ENCODE measurements around the gene TRPV4.

Gene TRPV4

DNA sequence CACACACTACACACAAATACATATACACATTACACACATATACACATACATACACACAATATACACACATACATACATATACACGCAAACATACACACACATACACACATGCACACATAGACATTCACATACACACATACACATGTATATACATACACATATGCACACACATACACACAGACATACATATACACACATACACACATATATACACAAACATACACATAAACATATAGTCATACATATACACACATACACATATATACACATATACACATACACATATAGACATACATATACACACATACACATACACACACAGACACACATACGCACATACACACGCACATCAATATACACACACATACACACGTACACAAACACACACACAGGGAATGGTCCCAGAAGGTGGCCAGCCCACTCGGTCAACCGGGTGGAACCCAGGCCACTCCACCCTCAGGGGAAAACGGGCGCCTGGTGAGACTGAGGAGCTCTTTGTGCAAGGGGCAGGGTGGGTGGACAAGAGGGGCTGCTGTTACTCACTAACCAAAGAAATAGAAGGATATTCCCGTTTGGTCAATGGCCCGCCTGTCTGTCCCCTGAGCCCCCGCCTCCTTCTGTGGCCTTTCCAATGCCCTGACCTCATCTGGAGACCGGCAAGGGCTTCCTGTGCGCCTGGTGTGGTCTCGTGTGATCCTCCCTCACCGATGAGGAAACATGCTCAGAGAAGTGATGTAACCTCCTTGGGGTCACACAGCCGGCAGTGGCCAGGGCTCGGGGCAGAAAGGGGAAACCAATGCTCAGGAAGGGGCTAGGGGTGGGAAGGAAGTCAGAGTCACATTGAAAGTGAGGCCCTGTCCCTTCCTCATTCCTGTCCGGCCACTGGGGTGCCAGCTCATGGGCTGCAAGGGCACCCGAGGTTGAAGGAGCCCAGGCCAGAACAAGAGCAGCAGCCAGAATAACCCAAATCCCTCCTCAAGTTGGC, 5.3 kb downstream of the TRPV4 start:
- DNase-seq, result peak; percentile 26 to 84

DNA sequence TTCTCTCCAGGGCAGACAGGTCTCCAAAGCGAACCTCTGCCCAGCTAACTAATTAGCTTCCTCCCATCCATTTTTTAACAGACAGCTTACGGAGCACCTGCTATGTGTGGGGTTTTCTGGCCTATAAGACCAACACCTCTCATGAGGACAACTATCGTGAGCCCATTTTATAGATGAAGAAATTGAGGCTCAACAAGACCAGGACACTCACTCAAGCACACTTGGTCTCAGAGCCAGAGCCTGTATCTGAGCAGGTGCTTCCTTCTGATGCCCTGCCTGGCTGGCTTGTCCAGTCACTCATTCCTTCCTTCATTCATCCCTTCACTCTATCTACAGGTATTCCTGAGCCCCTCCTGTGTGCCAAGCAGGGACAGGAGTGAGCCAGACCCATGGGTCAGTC, 6.1 kb downstream of the TRPV4 start:
- DNase-seq, result no peak

DNA sequence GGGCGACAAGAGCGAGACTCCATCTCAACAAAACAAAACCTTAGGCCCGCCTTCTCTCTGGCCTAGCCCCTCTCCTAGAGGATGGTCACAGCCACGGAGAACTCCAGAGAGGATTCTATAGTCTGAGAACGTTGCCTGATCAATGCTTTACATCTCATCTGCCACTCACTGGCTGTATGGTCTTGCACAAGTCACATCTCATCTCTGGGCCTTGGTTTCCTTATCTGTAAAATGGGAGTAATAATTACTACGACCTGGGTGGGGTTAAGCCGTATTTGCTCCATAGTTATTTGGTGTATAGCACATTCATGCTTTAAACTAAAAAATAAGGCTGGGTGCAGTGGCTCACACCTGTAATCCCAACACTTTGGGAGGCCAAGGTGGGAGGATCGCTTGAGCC, 8.5 kb downstream of the TRPV4 start:
- DNase-seq, result no peak

DNA sequence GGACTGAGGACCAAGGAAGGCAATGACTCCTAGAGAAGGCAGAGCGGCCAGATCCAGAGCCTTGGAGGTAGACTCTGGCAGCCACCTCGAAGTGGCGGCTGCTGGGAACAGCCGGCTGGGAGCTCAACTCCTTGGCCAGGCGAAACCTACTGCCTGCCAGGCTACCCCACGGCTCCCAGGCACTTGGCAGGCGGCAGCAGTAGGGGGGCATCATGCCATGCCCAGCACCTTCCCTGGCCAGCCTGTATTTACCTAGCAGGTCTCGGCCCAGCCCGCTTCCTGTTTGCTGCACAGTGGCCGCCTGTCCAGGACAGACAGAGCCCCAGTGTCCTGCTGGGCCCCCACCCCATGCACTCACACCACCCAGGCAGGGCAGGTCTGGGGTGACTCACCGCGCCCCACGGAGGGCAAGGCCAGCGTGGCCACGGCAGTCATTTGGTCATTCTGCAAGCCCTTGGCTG, 10.2 kb downstream of the TRPV4 start:
- DNase-seq, result no peak

DNA sequence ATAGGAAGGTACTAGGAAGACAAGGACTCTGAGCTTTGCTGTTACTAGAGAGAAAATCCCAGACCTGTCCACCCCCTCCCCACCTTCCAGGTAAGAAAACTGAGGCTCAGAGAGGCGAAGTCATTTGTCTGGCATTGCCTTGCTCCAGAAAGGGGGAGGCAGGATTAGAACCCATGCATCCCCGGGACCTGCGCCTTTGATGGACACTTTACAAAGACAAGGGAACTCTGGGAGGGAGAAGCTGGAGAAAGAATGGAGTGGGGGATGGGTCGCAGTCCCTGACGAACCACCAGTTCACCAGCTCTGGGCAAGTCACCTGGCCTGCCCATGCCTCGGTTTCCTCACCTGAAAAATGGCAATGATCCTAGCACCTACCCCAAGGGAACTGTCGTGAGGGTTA, 10.8 kb downstream of the TRPV4 start:
- no peak for DNase-seq

DNA sequence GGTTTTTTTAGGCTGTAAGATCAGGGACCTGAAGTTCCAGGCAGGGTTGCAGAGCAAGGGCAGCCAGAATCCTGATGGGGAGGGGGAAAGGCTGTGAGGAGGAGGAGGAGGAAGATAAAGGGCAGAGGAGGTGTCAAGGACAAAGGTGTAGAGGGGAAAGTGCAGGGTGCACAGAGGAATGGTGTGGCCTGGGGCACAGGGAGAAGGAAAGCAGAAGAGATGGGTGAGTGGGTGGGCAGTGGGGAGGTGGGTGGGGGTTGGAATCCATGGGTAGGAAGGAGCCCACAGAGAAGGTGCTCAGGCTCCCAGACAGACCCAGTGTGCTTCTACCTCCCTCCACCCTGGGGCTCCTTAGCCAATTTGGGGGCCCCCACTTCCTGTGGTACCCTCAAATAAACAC, 11.2 kb downstream of the TRPV4 start:
- no peak for DNase-seq

DNA sequence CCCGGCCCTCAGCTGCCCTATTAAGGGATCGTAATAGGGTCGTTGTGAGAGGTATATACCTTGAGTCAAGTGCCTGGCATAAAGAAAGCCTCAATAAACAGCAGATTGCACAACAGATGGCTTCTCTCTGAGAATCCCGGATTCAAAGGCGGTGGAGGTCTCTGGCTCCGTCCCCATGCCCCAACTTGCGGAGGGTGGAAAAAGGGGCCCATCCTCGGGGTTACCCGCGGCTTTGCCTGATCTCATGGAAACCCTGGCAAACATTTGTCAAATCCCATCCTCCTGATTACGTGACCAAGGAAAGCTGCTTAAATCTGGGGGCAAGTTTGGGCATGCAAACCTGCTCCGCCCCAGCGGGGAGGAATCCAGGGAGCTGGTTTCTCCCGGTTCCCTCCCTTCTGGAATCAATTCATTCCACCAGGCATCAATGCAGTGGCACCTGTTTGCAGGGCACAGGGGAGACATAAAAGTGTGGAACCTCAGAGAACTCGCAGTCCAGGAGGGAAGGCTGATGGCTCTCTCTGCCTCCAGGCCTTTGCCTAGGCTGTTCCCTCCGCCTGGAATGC, 12.3 kb downstream of the TRPV4 start:
- DNase-seq, result no peak

DNA sequence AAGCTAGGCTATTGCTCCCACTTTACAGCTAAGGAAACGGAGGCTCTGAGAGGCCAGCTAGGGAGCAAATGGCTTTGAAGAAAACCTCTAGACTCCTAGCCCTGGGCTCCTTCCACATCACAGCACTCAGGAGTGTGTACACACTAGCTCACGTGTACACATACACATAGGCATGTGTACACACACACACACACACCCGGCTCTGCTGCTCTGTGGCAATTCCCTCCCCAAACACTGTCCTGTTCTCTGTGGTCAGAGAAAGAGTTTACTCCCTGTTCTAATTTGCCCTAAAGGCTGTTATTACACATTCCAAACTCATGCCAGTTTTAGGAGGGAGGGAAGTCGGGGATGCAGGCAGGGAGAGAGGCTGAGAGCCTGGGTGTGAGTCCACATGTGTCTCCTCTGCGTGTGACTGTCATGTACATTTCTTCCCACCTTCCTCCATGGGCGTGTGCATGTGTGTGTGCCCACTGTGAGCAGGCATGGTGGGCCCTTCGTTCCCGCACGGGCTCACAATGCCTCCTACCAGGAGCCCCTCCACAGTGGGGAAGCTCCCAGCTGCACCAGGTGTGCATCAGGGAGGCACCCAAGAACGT, 14.2 kb downstream of the TRPV4 start:
- no peak for DNase-seq

DNA sequence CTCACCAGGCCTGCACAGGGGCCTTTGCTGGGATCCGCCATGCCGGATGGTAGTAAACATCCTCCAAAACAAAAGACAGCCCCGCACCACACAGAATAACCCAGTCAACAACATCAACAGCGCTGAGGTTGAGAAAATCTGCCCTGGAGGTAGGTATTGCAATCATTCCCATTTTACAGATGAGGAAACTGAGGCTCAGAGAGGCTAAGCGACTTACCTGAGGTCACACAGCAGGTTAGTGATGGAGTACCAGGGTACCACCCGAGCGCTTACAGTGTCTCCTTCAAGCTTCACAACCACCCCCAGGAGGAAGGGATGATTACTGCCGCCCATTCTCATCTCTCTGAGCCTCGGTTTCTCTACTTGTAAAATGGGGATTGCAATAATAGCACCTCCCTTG, 14.9 kb downstream of the TRPV4 start:
- no peak for DNase-seq

DNA sequence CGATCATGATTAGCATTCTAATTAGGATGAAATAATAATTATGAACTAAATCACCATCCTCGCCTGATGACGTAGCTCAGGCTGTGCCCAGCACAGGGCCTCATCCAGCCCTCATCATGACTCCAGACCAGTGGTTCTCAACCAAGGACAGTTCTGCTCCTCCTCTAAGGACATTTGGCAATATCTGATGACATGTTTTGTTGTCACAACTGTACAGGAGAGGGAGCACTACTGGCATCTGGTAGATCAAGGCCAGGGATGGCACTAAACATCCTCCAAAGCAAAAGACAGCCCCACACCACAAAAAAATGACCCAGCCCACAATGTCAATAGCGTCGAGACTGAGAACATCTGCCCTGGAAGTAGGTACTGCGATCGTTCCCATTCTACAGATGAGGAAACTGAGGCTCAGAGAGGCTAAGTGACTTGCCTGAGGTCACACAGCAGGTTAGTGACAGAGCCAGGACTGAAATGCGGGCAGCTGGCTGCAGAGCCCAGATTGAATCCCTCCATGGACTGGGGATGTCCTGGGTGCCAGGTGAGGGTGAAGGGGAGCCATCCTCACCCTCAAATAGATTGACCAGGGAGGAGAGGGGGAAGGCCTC, 15.5 kb downstream of the TRPV4 start:
- no peak for DNase-seq

DNA sequence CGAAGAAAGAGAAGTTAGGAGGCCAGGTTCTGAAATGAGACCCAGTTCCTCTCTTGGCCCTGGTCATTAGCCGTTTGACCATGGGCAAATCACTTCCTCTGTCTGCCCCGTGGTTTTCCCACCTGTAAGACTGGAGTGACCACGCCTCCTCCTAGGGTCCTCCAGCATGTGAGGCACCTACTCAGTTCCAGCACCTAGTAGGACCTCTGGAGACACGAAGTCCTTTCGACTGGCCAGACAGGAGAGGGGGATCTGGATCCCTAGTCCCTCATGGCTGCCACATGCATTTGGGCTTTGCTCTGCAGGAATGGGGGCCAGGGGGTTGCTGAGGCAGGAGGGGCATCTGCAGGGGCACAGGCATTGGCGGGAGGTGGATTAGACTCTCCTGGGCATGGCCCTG, 16.3 kb downstream of the TRPV4 start:
- DNase-seq, result no peak

DNA sequence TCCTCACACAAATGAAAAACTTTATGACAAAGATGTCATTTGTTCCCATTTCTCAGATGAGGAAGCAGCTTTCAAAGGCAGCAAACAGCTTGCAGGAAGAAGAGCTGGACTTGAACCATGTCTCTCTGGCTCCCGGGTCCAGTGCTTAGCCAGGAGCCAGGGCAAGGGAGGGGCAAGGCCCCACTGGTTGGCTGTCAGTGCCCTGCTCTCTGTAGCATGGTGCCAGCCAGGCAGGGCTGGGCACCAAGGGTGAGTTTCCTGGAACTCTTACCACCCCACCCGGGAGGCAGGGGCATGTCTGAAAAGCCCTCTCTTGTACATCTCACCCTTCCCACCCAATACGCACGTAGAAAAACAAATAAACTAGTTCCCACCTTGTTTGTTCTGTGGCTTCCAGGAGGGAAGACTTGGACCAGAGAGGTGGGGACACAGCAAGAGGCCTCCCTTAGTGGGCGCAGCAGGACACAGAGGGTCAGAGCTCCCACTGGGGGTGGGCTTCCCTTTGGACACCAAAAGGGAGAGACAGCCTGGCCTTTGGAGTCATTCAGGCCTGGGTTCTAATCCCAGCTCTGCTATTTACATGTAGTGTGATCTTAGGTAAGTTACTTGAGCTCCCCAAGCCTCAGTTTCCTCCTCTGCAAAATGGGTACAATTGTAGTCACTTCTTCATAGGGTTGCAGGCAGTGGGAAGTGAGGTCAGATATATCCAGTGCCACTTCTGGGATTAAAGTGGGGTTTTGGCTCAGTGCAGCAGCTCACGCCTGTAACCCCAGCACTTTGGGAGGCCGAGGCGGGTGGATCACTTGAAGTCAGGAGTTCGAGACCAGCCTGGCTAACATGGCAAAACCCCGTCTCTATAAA, 17.2 kb downstream of the TRPV4 start:
- DNase-seq, result no peak

DNA sequence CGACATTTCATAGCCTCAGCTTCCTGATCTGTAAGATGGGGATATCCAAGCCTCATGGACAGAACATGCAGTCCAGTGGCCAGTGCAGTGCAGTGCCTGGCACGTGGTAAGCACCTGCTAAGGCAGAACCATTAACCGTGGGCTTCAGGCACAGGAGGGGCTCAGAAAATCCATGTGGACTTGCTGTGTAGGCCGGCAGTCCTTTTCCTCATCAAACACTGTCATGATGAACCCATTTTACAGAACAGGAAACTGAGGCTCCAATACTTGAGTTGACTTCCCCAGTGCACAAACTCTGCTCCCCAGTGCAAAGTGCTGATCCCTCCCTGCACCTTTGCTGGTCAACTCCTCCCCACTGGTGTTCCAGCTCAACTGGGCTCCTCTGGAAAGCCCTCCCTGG, 18.0 kb downstream of the TRPV4 start:
- no peak for DNase-seq

DNA sequence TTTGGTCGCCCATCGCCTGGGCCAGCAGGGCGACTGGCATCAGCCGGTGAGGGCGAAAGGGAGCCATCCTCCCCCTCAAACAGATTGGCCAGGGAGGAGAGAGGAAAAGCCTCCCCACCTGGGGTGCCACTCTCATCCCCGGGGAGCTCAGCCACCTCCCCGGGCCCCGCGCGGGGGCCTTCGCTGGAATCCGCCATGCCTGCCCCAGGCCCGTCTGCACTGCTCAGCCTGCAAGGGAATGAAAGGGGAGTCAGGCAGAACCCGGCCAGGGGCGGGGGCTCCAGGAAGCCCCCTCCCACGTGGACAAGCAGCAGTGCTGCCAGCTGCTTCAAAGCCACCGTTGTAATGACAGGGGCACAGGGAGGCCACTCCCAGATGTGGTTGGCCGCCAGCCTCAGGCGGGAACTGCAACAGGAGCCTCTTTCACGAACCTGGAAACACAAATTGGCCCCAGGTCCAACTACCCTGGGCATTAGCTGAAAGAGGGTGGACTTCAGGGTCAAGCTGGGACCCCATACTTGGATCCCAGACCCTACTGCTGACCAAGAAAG, 18.5 kb downstream of the TRPV4 start:
- DNase-seq, result no peak

DNA sequence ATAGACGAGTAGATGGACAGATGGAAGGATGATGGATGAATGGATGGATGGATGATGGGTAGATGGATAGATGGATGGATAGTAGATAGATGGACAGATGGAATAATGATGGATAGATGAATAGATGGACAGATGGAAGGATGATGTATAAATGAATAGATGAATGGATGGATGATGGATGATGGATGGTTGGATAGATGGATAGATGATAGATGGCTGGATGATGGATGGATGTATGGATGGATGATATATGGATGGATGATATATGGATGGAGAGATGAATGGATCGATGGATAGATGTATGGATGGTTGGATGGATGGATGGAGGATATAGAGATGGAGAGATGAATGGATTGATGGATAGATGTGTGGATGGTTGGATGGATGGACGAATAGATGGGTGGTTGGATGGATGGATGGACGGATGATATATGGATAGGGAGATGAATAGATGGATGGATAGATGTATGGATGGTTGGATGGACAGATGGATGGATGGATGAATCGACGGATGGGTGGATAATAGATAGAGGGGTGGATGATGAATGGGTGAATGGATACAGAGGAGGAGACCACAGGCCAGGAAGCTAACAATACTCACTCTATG, 19.3 kb downstream of the TRPV4 start:
- DNase-seq, result no peak

DNA sequence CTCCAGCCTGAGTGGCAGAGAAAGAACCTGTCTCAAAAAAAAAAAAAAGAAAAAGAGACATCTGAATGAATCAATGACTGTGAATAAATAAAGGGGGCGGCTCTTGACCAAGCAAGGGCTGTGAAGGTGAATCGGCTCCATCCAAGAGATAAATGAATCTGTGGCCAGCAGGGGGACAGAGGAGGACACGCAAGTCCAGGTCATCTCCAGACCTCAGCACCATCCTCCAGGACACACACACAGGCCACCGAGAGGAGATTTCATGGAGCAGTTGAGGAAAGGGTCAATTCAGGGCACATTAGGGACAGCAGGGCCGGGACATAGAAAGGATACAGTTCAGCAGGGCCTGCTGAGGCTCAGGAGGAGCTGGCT, 21.6 kb downstream of the TRPV4 start:
- no peak for DNase-seq

DNA sequence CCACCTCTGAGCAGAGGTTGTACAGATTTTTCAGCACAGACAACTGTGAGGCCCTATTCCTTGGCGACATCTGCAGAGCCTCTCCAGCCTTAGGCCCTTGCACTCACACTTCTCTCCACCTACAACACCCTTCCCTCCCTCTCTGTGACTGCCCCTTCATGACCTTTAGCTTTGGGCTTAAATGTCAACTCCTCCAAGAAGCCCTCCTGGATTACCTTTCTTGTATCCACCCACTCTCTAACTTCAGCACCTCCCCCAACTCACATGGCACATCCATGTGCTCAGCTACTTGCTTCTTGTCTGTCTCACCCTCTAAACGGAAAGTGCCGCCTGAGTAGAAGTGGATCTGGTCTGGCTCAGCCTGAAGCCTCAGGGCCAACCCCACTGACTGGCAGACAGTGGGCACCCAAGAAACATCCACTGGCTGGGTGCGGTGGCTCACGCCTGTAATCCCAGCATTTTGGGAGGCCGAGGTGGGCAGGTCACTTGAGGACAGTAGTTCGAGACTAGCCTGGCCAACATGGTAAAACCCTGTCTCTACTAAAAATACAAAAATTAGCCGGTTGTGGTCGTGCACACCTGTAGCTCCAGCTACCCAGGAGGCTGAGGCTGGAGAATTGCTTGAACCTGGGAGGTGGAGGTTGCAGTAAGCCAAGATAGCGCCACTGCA, 22.1 kb downstream of the TRPV4 start:
- no peak for DNase-seq

DNA sequence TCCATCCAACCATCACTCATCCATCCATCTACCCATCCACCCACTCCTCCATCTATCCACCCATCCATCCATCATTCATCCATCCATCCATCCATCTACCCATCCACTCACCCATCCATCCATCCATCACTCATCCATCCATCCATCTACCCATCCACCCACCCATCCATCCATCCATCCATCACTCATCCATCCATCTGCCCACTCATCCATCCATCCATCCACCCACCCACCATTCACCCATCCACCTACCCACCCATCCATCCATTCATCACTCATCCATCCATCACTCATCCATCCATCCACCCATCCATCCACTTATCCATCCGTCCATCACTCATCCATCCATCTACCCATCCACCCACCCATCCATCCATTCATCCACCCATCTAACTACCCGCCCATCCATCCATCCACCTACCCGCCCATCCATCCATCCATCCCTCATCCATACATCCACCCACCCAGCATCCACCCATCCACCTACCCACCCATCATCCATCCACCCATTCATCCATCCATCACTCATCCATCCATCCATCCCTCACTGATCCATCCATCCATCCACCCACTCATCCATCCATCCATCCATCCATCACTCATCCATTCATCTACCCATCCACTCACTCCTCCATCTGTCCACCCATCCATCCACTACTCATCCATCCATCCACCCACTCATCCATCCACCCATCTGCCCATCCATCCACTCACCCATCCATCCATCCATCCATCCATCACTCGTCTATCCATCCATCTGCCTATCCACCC, 24.1 kb downstream of the TRPV4 start:
- DNase-seq, result no peak

DNA sequence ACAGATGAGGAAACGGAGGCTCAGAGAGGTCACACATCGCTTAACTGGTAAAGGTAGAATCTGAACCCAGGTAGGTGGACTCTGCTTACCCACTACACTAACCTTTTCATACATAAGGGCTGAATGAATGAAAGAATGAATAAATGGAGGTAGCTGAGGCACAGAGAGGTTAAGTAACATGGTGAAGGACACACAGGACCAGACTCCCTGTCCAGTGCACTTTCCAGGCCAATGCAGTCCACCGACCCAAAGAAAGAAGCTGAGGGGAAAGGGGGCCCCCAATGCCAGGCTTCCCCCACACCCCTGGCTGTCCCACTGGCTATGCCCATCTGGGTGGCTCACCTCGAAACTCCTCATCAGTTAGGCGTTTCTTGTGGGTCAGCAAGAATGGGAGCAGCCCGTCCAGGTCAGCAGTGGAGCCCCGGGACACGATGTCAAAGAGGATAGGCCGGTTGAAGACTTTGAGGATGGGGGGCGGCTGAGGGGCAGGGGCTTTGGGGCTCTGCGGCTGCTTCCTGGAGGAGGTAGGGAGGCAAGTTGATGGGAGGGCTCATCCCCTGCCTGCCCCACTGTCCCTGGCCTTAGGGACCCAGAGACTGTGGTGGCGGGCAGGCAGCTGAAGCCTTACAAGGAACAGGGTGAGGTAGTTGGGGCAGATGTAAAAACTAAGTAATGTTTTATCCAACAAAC, 25.1 kb downstream of the TRPV4 start:
- DNase-seq, result no peak

All from CD4-positive, alpha-beta T cell treated with Interleukin-4 for 1 hour (primary cell).